Measurements from ENCODE around the gene SLC35F1.

DNA sequence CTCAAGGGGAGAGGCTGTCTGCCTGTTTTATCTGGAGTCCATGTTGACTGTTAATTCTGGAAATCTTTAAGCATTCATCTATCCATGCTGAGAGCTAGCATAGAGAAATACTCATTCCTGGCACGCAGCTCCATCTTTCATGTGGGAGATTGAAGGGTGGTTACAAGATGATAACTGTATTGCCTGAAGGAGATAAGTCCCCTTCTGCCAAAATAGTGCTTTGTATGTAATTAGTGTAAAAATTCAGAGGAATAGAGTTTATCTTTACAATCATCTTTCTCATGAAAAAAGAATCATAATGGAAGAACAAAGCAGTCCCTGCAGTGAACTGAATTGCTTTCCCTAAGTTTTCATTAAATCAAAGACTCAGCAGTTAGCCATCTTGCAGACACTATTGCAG lies 256.5 kb downstream of the SLC35F1 start:
- TF ChIP-seq, protein P1, sequence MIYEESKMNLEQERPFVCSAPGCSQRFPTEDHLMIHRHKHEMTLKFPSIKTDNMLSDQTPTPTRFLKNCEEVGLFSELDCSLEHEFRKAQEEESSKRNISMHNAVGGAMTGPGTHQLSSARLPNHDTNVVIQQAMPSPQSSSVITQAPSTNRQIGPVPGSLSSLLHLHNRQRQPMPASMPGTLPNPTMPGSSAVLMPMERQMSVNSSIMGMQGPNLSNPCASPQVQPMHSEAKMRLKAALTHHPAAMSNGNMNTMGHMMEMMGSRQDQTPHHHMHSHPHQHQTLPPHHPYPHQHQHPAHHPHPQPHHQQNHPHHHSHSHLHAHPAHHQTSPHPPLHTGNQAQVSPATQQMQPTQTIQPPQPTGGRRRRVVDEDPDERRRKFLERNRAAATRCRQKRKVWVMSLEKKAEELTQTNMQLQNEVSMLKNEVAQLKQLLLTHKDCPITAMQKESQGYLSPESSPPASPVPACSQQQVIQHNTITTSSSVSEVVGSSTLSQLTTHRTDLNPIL (CRISPR knock-in tag; IDR thresholded peaks at IDR 0.05; ENCODE audit: low read depth), result no peak
- TF ChIP-seq ZNF565 (CRISPR knock-in tag; conservative IDR thresholded peaks at IDR 0.05; ENCODE audit: low read depth) (no peak), ARNTL (CRISPR knock-in tag; IDR thresholded peaks at IDR 0.05; ENCODE audit: borderline replicate concordance, low read depth) (no peak)
